IMR-90 (cell line): ENCODE measurements around the gene INO80. TPM values are rescaled to one million over a fixed set of nuclear protein-coding genes. Genes with fewer than 3 reads are reported as not detected.

Experiments
- ATAC-seq: fragments of 200-7000 bp; cut with Tn5 transposase; 2 replicates; pipeline ENCODE4 v1.9.1; 2020; ENCODE audit warnings: low read depth, mild to moderate bottlenecking, moderate library complexity
- BruUV-seq: library from RNA; stranded (reverse); fragments of 400-500 nt; replicated peaks from 2 replicates; lab custom pipeline; 2021; lab: Mats Ljungman, UMichigan
- CTCF ChIA-PET: fragments of 300-600 bp; formaldehyde crosslinking; extraction: SDS; loops from one replicate; lab custom pipeline; 2021; ENCODE audit warnings: antibody characterized with exemption; lab: Yijun Ruan, JAX
- POLR2A ChIA-PET: fragments of 300-600 bp; sonication (Branson Sonifier 250); formaldehyde crosslinking; loops from one replicate; lab custom pipeline; 2022; ENCODE audit warnings: antibody characterized with exemption; ENCODE audit not compliant: unreplicated experiment; lab: Charles Lee
- DNase-seq: peaks from one replicate; pipeline ENCODE4 v3.0.0; 2013
- H2AFZ ChIP-seq: replicated peaks from 2 replicates; pipeline ENCODE3; 2013; ENCODE audit warnings: low read length, mild to moderate bottlenecking; ENCODE audit not compliant: poor library complexity
- H2AK5ac ChIP-seq: 2 replicates; pipeline ENCODE4 v1.6.1; 2013; ENCODE audit warnings: low read depth, low read length, inconsistent platforms
- H2AK9ac ChIP-seq: replicated peaks from 2 replicates; pipeline ENCODE3; 2013; ENCODE audit warnings: mild to moderate bottlenecking, low read depth, low read length, moderate library complexity; ENCODE audit not compliant: poor library complexity
- H2BK120ac ChIP-seq: 2 replicates; pipeline ENCODE4 v1.6.1; 2013; ENCODE audit warnings: low read depth, low read length, inconsistent platforms
- H2BK15ac ChIP-seq: 3 replicates; pipeline ENCODE4 v1.6.1; 2013; ENCODE audit warnings: low read depth, low read length, inconsistent platforms
- H2BK20ac ChIP-seq: 2 replicates; pipeline ENCODE4 v1.6.1; 2013; ENCODE audit warnings: low read depth, mild to moderate bottlenecking, inconsistent platforms, low read length, moderate library complexity
- H2BK5ac ChIP-seq: 2 replicates; pipeline ENCODE4 v1.6.1; 2013; ENCODE audit warnings: mild to moderate bottlenecking, low read depth, low read length, inconsistent platforms; ENCODE audit not compliant: poor library complexity, severe bottlenecking
- H3K14ac ChIP-seq: replicated peaks from 2 replicates; pipeline ENCODE4 v1.6.1; 2013; ENCODE audit warnings: low read depth, low read length, inconsistent platforms
- H3K18ac ChIP-seq: 2 replicates; pipeline ENCODE4 v1.6.1; 2013; ENCODE audit warnings: low read depth, low read length, control low read depth
- H3K23ac ChIP-seq: 2 replicates; pipeline ENCODE4 v1.6.1; 2013; ENCODE audit warnings: low read depth, low read length, inconsistent platforms
- H3K27ac ChIP-seq: 2 replicates; pipeline ENCODE4 v1.5.1; 2013; ENCODE audit warnings: mild to moderate bottlenecking, control low read depth, low read length; ENCODE audit not compliant: insufficient read depth
- H3K27me3 ChIP-seq: 2 replicates; pipeline ENCODE4 v1.6.1; 2013; ENCODE audit warnings: low read length; ENCODE audit not compliant: control insufficient read depth, insufficient read depth
- H3K36me3 ChIP-seq: 2 replicates; pipeline ENCODE4 v1.6.1; 2013; ENCODE audit warnings: low read length, mixed read lengths; ENCODE audit not compliant: control insufficient read depth, insufficient read depth
- H3K4ac ChIP-seq: 2 replicates; pipeline ENCODE4 v1.6.1; 2013; ENCODE audit warnings: low read depth, low read length, inconsistent platforms
- H3K4me1 ChIP-seq: 2 replicates; pipeline ENCODE4 v1.6.1; 2013; ENCODE audit warnings: low read length, mixed read lengths; ENCODE audit not compliant: control insufficient read depth, insufficient read depth
- H3K4me2 ChIP-seq: 2 replicates; pipeline ENCODE4 v1.6.1; 2013; ENCODE audit warnings: low read depth, mild to moderate bottlenecking, control low read depth, low read length, moderate library complexity
- H3K4me3 ChIP-seq: 2 replicates; pipeline ENCODE4 v1.5.1; 2013; ENCODE audit warnings: low read depth, mild to moderate bottlenecking, control low read depth, low read length, moderate library complexity; ENCODE audit not compliant: insufficient read depth
- H3K56ac ChIP-seq: 2 replicates; pipeline ENCODE4 v1.6.1; 2013; ENCODE audit warnings: low read length, inconsistent platforms; ENCODE audit not compliant: insufficient read depth; ENCODE audit errors: extremely low read depth
- H3K79me1 ChIP-seq, 2 experiments: 2 replicates each; pipeline ENCODE4 v1.6.1; 2013; ENCODE audit warnings: low read length in 2 of 2, inconsistent platforms in 1 of 2, low read depth in 1 of 2
- H3K9ac ChIP-seq: 2 replicates; pipeline ENCODE4 v1.6.1; 2013; ENCODE audit warnings: low read depth, low read length, control low read depth
- H3K9me1 ChIP-seq: 2 replicates; pipeline ENCODE4 v1.6.1; 2013; ENCODE audit warnings: low read length, inconsistent platforms; ENCODE audit not compliant: insufficient read depth
- H3K9me3 ChIP-seq: 2 replicates; pipeline ENCODE4 v1.6.1; 2013; ENCODE audit warnings: low read length; ENCODE audit not compliant: control insufficient read depth, insufficient read depth
- H4K20me1 ChIP-seq: 2 replicates; pipeline ENCODE4 v1.6.1; 2013; ENCODE audit warnings: low read length, inconsistent platforms; ENCODE audit not compliant: insufficient read depth
- H4K5ac ChIP-seq: 2 replicates; pipeline ENCODE4 v1.6.1; 2013; ENCODE audit warnings: mild to moderate bottlenecking, low read depth, low read length, control low read depth
- H4K8ac ChIP-seq, 2 experiments: 2 replicates each; pipeline ENCODE4 v1.6.1; 2013; ENCODE audit warnings: low read depth in 2 of 2, low read length in 2 of 2, control low read depth in 1 of 2, inconsistent platforms in 1 of 2
- H4K91ac ChIP-seq: 2 replicates; pipeline ENCODE4 v1.6.1; 2013; ENCODE audit warnings: low read depth, low read length, inconsistent platforms; ENCODE audit not compliant: insufficient read depth
- CEBPB ChIP-seq: IDR thresholded peaks from 2 replicates; pipeline ENCODE4 v1.6.1; 2012; ENCODE audit warnings: low read depth, low read length, improper control_type of control experiment
- CHD1 ChIP-seq: IDR thresholded peaks from 2 replicates; pipeline ENCODE4 v1.6.1; 2012; ENCODE audit warnings: low read depth, low read length, improper control_type of control experiment
- CTCF ChIP-seq: conservative IDR thresholded peaks from 2 replicates; pipeline ENCODE4 v1.5.1; 2012; ENCODE audit warnings: mild to moderate bottlenecking, low read depth, low read length, improper control_type of control experiment
- ELK1 ChIP-seq: fragments of 150-350 bp; IDR thresholded peaks from 2 replicates; pipeline ENCODE4 v1.6.1; 2016; ENCODE audit warnings: low read depth, mild to moderate bottlenecking, low read length, moderate library complexity, borderline replicate concordance
- FOS ChIP-seq: fragments of 150-350 bp; IDR thresholded peaks from 2 replicates; pipeline ENCODE4 v1.6.1; 2016; ENCODE audit warnings: low read depth, low read length
- MAFK ChIP-seq: IDR thresholded peaks from 2 replicates; pipeline ENCODE4 v1.6.1; 2012; ENCODE audit warnings: low read depth, low read length, improper control_type of control experiment
- MAZ ChIP-seq: IDR thresholded peaks from 2 replicates; pipeline ENCODE4 v1.6.1; 2012; ENCODE audit warnings: low read depth, mild to moderate bottlenecking, low read length, improper control_type of control experiment, moderate library complexity, borderline replicate concordance
- MXI1 ChIP-seq: IDR thresholded peaks from 2 replicates; pipeline ENCODE4 v1.6.1; 2012; ENCODE audit warnings: low read depth, mild to moderate bottlenecking, low read length, moderate library complexity, borderline replicate concordance
- RAD21 ChIP-seq: IDR thresholded peaks from 2 replicates; pipeline ENCODE4 v1.6.1; 2012; ENCODE audit warnings: low read length, improper control_type of control experiment
- RCOR1 ChIP-seq: IDR thresholded peaks from 2 replicates; pipeline ENCODE4 v1.6.1; 2012; ENCODE audit warnings: mild to moderate bottlenecking, low read length, improper control_type of control experiment; ENCODE audit not compliant: insufficient replicate concordance
- RFX5 ChIP-seq: IDR thresholded peaks from 2 replicates; pipeline ENCODE4 v1.8.0; 2012; ENCODE audit warnings: low read depth, mild to moderate bottlenecking, low read length, moderate library complexity
- USF2 ChIP-seq: fragments of 150-350 bp; IDR thresholded peaks from 2 replicates; pipeline ENCODE4 v1.6.1; 2017; ENCODE audit warnings: mild to moderate bottlenecking, antibody characterized with exemption, low read length, low read depth
- WGBS, 2 experiments: methylation state at CpG; one replicate each; pipeline versions ENCODE4 v1.1.5 to v1.1.7; 2013; ENCODE audit warnings: missing lambda C conversion rate in 2 of 2; ENCODE audit not compliant: insufficient read length in 1 of 2; ENCODE audit errors: extremely low coverage in 2 of 2; 5-methylcytosine and 5-hydroxymethylcytosine counted together
- dilution Hi-C: fragments of 300-500 bp; cut with HindIII; formaldehyde crosslinking; loops from one replicate; pipeline ENCODE4 v1.14.3; 2018; ENCODE audit warnings: low sequenced_read_pairs; ENCODE audit not compliant: unreplicated experiment
- in situ Hi-C: fragments of 300-500 bp; cut with MboI; formaldehyde crosslinking; loops from 3 replicates; pipeline ENCODE4 v1.14.3; 2019; ENCODE audit warnings: low sequenced_read_pairs, inconsistent platforms, mixed read lengths
- intact Hi-C: fragments of 100-400 bp; cut with micrococcal nuclease; formaldehyde crosslinking; loops from 2 replicates; pipeline ENCODE4 v1.10.0; 2022
- polyA plus RNA-seq, 3 experiments: library from polyadenylated mRNA; depleted of rRNA; stranded (reverse); fragments of >200 nt; gene quantifications; 2 replicates each; pipeline ENCODE4 v1.2.3, GENCODE V29; 2012; ENCODE audit warnings: low replicate concordance in 1 of 3
- total RNA-seq: library from RNA; depleted of rRNA; stranded (reverse); fragments of >200 nt; gene quantifications from 2 replicates; pipeline ENCODE4 v1.2.3, GENCODE V29; 2012

INO80 gene
- total and polyA plus RNA-seq, 2 of the 4 experiments (the other 2 are of a cell fraction): 6.0 to 13.3 TPM

GRCh38 chr15:40941528-40942336 lies 174.3 kb downstream of the INO80 start:
- H2AK5ac ChIP-seq: peak overlapping the region; percentile 92
- peak overlapping the region; percentile 96 for H2AFZ ChIP-seq
- ATAC-seq (peak; percentile 89), DNase-seq (peak; percentile 73)
- H3K4ac ChIP-seq: peak overlapping the region; percentile 87
- in situ Hi-C loops: loop anchor here (5.0 kb wide), 1 partner anchor 81 kb away; no protein-coding TSS in a partner anchor
- no peaks in the 10 kb centered on the region for H3K27me3 ChIP-seq
- peak overlapping the region; percentile 94 for H3K14ac ChIP-seq
- H2BK20ac ChIP-seq: peak overlapping the region; percentile 19; the same call in 1 of the 2 replicates
- peak overlapping the region; percentile 30 for H3K4me3 ChIP-seq
- H3K79me1 ChIP-seq: peaks cover 14 to 34% of the 10 kb centered on the region in 2 experiments; a peak in 3 of 4 replicates
- no peaks in the 10 kb centered on the region for H3K9me3 ChIP-seq
- H4K91ac ChIP-seq: peak overlapping the region; percentile 88
- H3K23ac ChIP-seq: peak overlapping the region; percentile 82; the same call in 1 of the 2 replicates
- peak overlapping the region; percentile 80 for H4K5ac ChIP-seq
- peak overlapping the region; percentile 78 for H2BK120ac ChIP-seq
- H3K4me1 ChIP-seq: peaks cover 21% of the 10 kb centered on the region
- no TSS peak for BruUV-seq
- peak overlapping the region; percentile 90 to 96 for H4K8ac ChIP-seq
- peak overlapping the region; percentile 98 for H2AK9ac ChIP-seq
- H3K9me1 ChIP-seq: peaks cover 21% of the 10 kb centered on the region
- H3K36me3 ChIP-seq: peaks cover 4% of the 10 kb centered on the region
- intact Hi-C loops: loop anchor here (1.0 to 5.0 kb wide), 2 partner anchors 37 to 81 kb away; no protein-coding TSS in a partner anchor
- H3K56ac ChIP-seq: peak overlapping the region; percentile 68
- H2BK5ac ChIP-seq: peak overlapping the region; percentile 83
- H3K4me2 ChIP-seq: peak overlapping the region; percentile 66
- ChIA-PET CTCF (interaction anchor here (0.6 to 3.6 kb wide), 20 partner anchors 11 to 1924 kb away, joined by 3 to 39 read pairs (median 5); partner anchors contain the start of genes CHAC1 and DLL4), POLR2A (interaction anchor here (0.6 to 1.3 kb wide), 6 partner anchors 11 to 80 kb away, joined by 3 to 6 read pairs (median 3); partner anchors contain the start of gene CHAC1)
- WGBS, 2 experiments: no CpG with 5 or more reads among the region's 92 CpGs
- H3K27ac ChIP-seq: peak overlapping the region; percentile 82
- H4K20me1 ChIP-seq: no peaks in the 10 kb centered on the region; the same call in 1 of the 2 replicates
- dilution Hi-C loops: no loop called here
- H3K9ac ChIP-seq: peak overlapping the region; percentile 59
- peak overlapping the region; percentile 69 for H3K18ac ChIP-seq
- H2BK15ac ChIP-seq: peak overlapping the region; percentile 97; the same call in 2 of the 3 replicates
- peak; percentile 88 for TF ChIP-seq USF2
- TF ChIP-seq CTCF: peak; percentile 84
- TF ChIP-seq FOS: 0 out of 2 replicates have a peak, but pooled peaks have one; percentile 7
- no peak for TF ChIP-seq CHD1
- no peak for TF ChIP-seq CEBPB
- no peak for TF ChIP-seq RFX5
- peak; percentile 96; the same call in 1 of the 2 replicates for TF ChIP-seq MAZ
- TF ChIP-seq MAFK: no peak
- TF ChIP-seq MXI1: peak; percentile 62; the same call in 1 of the 2 replicates
- TF ChIP-seq ELK1: no peak
- peak; percentile 77 for TF ChIP-seq RAD21
- no peak for TF ChIP-seq RCOR1
